Hindlimb muscle (tissue), 1 donor: Measurements from ENCODE around the gene ZNF787. TPM values are rescaled to one million over a fixed set of nuclear protein-coding genes. Genes with fewer than 3 reads are reported as not detected.

ENCODE experiments used
- DNase-seq: peaks from one replicate; pipeline ENCODE4 v3.0.0-alpha.2; 2013
- polyA plus RNA-seq: library from polyadenylated mRNA; unstranded; fragments of 120-200 nt; gene quantifications from one replicate; pipeline ENCODE4 v1.2.1, GENCODE V29; 2013; ENCODE audit not compliant: insufficient read length

Gene ZNF787
- polyA plus RNA-seq, 1 donor = 33.4 TPM

GRCh38 chr19:56142897-56143434 is 21.9 kb upstream of the ZNF787 start:
- no peak for DNase-seq

DNA sequence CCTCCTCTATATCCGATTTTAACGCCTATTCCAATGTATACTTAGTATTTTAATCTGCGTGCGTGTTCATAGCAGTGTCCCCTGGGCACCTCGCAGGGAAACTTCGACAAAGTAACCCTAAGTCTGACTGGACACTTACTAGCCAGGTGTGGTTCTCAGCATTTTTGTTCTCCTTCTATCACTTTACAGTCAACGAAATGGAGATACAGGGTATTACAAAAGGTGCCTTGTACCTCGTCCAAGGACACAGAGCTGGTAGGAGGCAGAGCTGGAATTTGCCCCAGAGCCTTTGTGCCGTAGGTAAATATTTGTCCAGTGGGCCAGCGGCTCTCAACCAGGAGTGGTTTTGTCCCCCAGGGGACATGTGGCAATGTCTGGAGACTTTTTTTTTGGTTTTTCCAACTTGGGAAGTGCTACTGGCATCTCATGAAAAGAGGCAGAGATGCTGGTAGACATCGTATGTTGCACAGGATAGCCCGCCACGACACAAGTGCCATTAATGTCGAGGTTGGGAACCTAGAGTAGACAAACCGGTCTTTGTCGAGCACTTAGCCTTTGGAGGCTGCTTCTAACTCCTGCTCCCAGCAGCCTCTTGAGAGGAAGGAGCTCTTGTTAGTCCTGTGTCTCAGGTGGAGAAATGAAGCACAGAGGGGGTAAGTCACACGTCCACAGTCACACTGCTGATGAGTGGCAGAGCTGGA is 21.1 kb upstream of the ZNF787 start:
- DNase-seq = no peak

- no peak for DNase-seq
Observed at GRCh38 chr19:56141417-56141993, 20.4 kb upstream of the ZNF787 start.

GRCh38 chr19:56140583-56141416 is 19.7 kb upstream of the ZNF787 start, which contains the start of gene ZNF444:
ZNF444 (plus strand) TSS chr19:56141287; CDS start chr19:56146912, 5,625 bp downstream.
- peak; percentile 98 for DNase-seq

GRCh38 chr19:56139847-56140582 is 18.9 kb upstream of the ZNF787 start:
- DNase-seq = no peak

GRCh38 chr19:56138069-56138468 is 17.0 kb upstream of the ZNF787 start:
- no peak for DNase-seq

DNA sequence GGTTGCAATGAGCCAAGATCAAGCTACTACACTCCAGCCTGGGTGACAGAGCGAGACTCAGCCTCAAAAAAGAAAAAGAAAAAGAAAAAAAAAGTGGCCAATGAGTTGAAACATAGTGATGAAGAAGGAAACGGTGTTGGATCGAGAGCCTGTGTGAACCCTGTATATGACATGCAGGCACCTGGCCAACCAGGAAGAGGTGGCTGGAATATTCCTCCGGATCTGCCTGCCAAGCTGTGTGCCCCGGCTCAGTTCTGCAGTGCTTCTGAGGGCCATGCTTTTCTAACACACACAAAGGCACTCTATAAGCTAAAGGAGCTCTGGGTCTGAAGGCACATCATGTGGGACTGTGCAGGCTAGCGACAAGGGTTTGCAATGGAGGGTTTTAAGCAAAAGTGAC is 16.3 kb upstream of the ZNF787 start:
- no peak for DNase-seq

DNA sequence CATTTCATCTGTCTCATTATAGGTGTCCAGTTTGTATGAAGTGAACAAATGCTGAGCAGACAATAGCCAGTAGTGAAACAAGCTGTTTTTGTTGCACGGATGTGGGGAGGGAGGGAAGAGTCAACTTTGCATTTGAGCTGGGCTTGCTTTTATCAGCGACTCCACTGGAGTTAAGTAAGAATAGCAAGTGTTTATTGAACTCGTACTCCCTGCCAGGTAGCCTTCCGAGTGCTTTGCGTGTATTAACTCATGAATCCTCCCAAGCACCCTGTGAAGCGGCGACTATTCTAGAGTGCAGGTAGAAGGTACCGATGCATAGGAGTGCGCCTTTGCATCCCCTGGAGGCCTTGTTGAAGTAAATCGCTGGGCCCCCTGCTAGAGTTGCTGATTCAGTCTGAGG is 15.3 kb upstream of the ZNF787 start:
- no peak for DNase-seq

GRCh38 chr19:56134654-56134921 is 13.5 kb upstream of the ZNF787 start:
- no peak for DNase-seq

- no peak for DNase-seq
Observed at GRCh38 chr19:56133858-56134653, 13.0 kb upstream of the ZNF787 start.

DNA sequence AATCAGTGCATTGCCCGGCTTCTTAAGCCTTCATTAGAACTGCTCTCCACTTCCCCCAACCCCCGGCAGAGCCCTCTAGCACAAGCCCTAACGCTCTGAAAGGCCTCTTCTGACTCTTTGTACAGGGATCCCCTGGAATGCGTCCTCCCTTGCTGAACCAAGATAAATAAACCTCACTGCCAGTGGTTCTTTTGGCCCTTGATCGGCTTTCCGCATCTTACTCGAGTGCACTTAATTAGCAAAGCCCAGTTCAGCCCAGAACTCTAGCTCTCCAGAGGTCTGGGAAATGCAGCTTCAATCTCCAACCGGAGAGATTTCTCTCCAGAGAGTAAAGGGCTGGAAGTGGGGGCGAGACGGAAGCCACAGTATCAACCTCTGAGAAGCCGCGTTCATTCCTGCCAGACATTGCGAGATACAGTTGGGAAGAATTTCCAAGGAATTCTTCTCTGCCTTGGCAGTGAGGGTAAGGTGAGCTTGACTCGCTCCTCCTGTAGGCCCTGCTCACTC is 11.3 kb upstream of the ZNF787 start:
- no peak for DNase-seq

DNA sequence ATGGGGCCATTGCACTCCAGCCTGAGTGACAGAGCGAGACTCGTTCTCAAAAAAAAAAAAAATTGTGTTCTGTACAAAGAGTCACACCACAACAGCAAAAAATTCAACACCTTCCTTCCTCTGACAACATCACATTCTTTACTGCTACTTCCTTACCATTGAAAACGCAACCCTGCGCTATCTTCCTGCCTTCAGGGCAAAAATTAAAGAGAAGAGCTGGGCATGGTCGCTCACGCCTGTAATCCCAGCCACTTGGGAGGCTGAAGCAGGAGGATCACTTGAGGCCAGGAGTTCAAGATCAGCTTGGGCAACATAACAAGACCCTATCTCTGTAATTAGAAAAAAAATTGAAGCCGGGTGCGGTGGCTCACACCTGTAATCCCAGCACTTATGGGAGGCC is 10.6 kb upstream of the ZNF787 start:
- DNase-seq = no peak

- no peak for DNase-seq
Observed at GRCh38 chr19:56130006-56130405, 8.9 kb upstream of the ZNF787 start.

DNA sequence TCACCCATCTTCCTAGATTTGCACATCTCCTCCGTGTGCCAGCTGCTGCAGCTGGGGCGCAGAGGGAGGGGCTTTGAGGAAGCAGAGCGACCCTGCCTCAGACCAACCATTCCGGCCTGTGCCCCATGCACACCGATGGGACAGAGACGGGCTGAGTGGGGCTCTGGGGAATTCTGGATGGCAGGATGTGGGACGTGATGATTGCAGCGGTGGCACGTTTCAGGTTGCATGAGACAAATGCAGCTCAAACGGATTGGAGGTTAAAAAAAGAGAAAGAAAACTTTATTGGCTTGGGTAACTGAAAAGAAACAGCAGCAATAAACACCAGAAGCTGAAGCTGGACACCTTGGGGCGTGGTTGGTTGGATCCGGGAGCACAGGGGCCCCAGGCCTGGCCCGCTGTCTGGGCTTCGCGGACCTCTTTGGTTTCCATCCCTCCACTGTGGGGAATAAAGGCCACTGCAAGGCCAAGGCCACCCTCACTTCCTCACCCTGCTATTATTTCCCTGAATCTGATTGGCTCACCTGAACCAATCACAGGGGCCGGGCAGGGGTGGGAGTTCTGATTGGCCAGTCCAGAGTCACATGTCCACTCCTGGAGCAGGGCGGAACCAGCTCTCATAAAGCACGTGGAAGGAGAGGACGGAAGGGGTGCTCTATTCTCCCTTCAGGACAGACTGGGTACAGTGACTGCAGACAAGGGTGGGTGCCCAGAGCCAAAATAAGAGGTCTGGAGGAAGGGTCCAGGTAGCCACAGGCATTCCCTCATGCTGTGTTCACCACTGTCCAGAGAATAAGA is 6.1 kb upstream of the ZNF787 start:
- no peak for DNase-seq

DNA sequence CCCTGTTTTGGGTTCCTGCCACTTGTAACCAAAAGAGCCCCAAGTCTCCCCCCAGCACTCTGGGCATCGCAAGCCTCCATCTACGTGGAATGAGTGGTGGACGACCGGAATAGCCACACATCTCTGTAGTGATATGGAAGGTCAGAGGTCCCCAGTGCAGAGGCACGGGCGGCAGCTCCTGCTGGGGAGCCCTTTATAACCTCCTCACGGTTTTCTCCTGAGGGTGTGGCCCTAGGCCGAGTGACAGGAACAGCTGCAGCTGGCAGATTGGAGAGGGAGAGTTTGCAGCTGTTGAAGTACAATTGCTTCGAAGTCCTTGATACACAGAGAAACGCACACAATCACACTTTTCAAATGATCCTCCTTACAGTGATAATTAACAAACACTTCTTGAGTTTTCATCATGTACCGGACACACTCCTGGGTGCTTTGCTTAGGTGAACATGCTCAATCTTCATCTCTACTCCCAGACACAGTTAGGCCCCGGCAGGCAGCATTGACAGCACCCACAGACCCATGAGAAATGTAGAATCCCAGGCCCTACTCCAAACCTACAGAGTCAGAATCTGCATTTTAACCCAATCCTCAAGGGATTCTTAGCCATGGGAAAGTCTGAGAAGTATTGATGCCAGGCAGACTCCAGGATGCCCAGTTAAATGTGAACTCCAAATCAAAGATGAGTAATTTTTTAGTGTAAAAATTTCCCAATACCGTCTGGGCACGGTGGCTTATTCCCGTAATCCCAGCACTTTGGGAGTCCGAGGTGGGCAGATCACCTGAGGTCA is 4.9 kb upstream of the ZNF787 start:
- peak; percentile 66 for DNase-seq

GRCh38 chr19:56124578-56124977 is 3.5 kb upstream of the ZNF787 start:
- DNase-seq = no peak

DNA sequence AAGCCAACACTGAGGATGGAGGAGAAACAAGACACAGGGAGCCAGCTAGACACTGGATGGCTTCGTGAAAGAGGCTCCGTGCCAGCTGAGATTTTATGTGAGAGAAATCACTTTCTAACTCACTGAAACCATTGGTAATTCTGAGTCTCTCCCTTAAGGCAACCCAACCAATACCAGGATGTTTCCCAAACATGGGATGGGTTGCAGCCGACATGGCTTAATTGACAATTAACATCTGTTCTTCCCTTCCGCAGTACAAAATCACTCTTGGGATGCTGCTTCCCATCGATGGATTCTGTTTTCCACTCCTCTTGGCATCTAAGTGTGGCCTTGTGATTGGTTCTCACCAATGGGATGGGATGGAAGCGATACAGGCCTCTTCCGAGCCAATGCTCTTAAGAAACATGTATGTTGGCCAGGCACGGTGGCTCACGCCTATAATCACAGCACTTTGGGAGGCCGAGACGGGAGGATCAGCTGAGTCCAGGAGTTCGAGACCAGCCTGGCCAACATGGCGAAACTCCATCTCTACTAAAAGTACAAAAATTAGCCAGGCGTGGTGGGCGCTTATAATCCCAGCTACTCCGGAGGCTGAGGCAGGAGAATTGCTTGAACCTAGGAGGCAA is 2.3 kb upstream of the ZNF787 start:
- DNase-seq = no peak

- peak; percentile 85 for DNase-seq
Observed at GRCh38 chr19:56120371-56121179, 520 bp downstream of the ZNF787 start.

GRCh38 chr19:56120002-56120370 is 1.1 kb downstream of the ZNF787 start:
- no peak for DNase-seq
